T-helper 2 cell (primary cell): ENCODE results near the gene CEMP1.

Source experiments
- DNase-seq, 5 experiments: peaks; one replicate each; pipeline versions ENCODE4 v3.0.0 to v3.0.0-alpha.2; 2012 to 2022

CEMP1 gene

GRCh38 chr16:2483939-2484897, 47.0 kb downstream of the CEMP1 start:
- no peak for DNase-seq

GRCh38 chr16:2482708-2483534, 48.3 kb downstream of the CEMP1 start:
- DNase-seq, result no peak

- DNase-seq, result no peak
Measured at GRCh38 chr16:2482249-2482648, 49.0 kb downstream of the CEMP1 start.

- DNase-seq, result no peak
Measured at GRCh38 chr16:2481676-2482075, 49.5 kb downstream of the CEMP1 start.

GRCh38 chr16:2480948-2481347, 50.3 kb downstream of the CEMP1 start:
- DNase-seq, result no peak
